Testis (tissue), 3 donors: ENCODE measurements around the gene C9orf50. TPM values are rescaled to one million over a fixed set of nuclear protein-coding genes. Genes with fewer than 3 reads are reported as not detected.

Experiments used
- DNase-seq: peaks from one replicate; pipeline ENCODE4 v3.0.0-alpha.2; 2019
- H3K27ac ChIP-seq, 2 donors: fragments of 200-600 bp; sonication (generic); one replicate each; pipeline ENCODE4 v1.5.1; 2019
- H3K27me3 ChIP-seq: fragments of 200-600 bp; sonication (generic); one replicate; pipeline ENCODE4 v1.5.1; 2019
- H3K36me3 ChIP-seq: fragments of 200-600 bp; sonication (generic); one replicate; pipeline ENCODE4 v1.5.1; 2017; ENCODE audit warnings: low read depth; ENCODE audit errors: missing control alignments
- H3K4me1 ChIP-seq: fragments of 200-600 bp; sonication (generic); one replicate; pipeline ENCODE4 v1.5.1; 2019
- H3K4me3 ChIP-seq, 2 donors: fragments of 200-600 bp; sonication (generic); one replicate each; pipeline ENCODE4 v1.5.1; 2017 to 2019
- H3K9me3 ChIP-seq: fragments of 200-600 bp; sonication (generic); one replicate; pipeline ENCODE4 v1.5.1; 2017
- POLR2A ChIP-seq: fragments of 450-650 bp; IDR thresholded peaks from one replicate; pipeline ENCODE4 v1.6.1; 2017; ENCODE audit warnings: antibody characterized with exemption, mild to moderate bottlenecking, moderate library complexity
- WGBS, 2 donors: methylation state at CpG; one replicate each; pipeline ENCODE4 v1.1.5; 2018; 5-methylcytosine and 5-hydroxymethylcytosine counted together
- intact Hi-C: fragments of 100-400 bp; cut with DNase I; formaldehyde crosslinking; loops from one replicate; pipeline ENCODE4 v1.15.1; 2023; ENCODE audit warnings: low total_unique reads
- polyA plus RNA-seq: library from polyadenylated mRNA; stranded (reverse); fragments of 350-450 nt; fragmentation: Illumina TruSeq; extraction: RNeasy Lipid Tissue Mini Kit (QIAGEN cat#74804); gene quantifications from one replicate; pipeline ENCODE4 v1.2.3, GENCODE V29; 2014; ENCODE audit warnings: low read depth, low replicate concordance; ENCODE audit not compliant: insufficient read depth
- total RNA-seq, 2 donors: library from RNA; depleted of rRNA; stranded (reverse); fragments of >200 nt; gene quantifications; one replicate each; pipeline ENCODE4 v1.2.3, GENCODE V29; 2016
- TF ChIP-seq, protein P1 (sequence below), 3 experiments: fragments of 450-650 bp in 2 of 3; fragments of 200-600 bp in 1 of 3; sonication (generic) in 1 of 3; IDR thresholded peaks; one replicate each; pipeline ENCODE4 v1.5.1; 2016 to 2019; ENCODE audit warnings: antibody characterized with exemption in 3 of 3, mild to moderate bottlenecking in 2 of 3, moderate library complexity in 1 of 3

Gene C9orf50
- total and polyA plus RNA-seq, 3 donors from 2014 or later: 3.7 to 14.6 (median 9.4) TPM

DNA sequence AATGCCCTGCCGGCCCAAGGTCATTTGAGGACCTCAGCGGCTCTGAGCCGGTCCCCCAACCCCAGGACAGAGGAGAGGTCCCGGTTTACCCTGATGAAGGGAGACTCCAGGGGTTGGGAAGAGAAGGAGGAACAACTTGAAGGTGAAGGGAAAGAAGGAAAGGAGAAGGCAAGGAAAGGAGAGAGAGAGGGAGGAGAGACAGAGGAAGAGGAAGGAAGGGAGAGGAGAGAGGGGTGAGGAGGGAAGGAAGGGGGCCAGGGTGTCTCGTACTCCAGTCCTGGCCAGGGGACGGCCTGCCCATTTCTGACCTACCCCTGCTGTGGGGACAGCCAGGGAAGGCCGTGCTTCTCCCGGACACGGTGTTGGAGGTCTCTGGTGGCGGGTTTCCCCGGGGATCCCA is 46.5 kb upstream of the C9orf50 start:
- no peak for DNase-seq
- Histone ChIP-seq H3K27me3 (no peaks in the 10 kb centered on the region), H3K36me3 (no peaks in the 10 kb centered on the region), H3K4me3 (no peak overlapping the region), H3K4me1 (no peaks in the 10 kb centered on the region), H3K9me3 (no peaks in the 10 kb centered on the region), H3K27ac (no peak overlapping the region)
- WGBS, 2 donors: 65 to 88% methylated on average over 10 to 11 of the region's 11 CpGs
- intact Hi-C loops: no loop called here
- TF ChIP-seq, protein P1, sequence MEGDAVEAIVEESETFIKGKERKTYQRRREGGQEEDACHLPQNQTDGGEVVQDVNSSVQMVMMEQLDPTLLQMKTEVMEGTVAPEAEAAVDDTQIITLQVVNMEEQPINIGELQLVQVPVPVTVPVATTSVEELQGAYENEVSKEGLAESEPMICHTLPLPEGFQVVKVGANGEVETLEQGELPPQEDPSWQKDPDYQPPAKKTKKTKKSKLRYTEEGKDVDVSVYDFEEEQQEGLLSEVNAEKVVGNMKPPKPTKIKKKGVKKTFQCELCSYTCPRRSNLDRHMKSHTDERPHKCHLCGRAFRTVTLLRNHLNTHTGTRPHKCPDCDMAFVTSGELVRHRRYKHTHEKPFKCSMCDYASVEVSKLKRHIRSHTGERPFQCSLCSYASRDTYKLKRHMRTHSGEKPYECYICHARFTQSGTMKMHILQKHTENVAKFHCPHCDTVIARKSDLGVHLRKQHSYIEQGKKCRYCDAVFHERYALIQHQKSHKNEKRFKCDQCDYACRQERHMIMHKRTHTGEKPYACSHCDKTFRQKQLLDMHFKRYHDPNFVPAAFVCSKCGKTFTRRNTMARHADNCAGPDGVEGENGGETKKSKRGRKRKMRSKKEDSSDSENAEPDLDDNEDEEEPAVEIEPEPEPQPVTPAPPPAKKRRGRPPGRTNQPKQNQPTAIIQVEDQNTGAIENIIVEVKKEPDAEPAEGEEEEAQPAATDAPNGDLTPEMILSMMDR (IDR thresholded peaks at IDR 0.05): no peak
- TF ChIP-seq POLR2A: no peak

DNA sequence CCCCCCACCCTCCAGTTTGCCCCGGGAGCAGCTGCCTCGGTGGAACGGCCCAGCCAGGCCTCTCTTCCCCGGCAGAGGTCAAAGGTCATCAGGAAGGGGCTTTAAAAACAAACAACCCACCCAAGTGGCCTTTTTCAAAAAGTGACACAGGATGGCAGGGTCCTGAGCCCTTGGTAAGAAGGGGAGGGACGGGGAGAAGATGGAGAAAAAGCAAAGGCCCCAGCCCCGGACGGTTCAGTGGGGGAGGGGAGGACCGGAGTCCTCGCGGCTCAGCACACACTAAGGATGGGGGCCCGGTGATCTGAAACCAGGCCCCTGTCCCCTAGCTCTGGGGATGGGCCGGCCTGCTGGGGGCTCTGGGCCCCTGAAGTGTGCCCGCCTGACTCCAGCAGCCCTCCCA is 45.7 kb upstream of the C9orf50 start:
- intact Hi-C loops: no loop called here
- H3K4me3 ChIP-seq: peak overlapping the region; percentile 43 to 53
- H3K9me3 ChIP-seq: no peaks in the 10 kb centered on the region
- no peaks in the 10 kb centered on the region for H3K36me3 ChIP-seq
- TF ChIP-seq POLR2A: no peak
- TF ChIP-seq, protein P1 (IDR thresholded peaks at IDR 0.05): no peak
- no peaks in the 10 kb centered on the region for H3K4me1 ChIP-seq
- no peak for DNase-seq
- WGBS, 2 donors: 23 to 24% methylated on average over 11 to 13 of the region's 13 CpGs
- H3K27ac ChIP-seq: no peak overlapping the region
- no peaks in the 10 kb centered on the region for H3K27me3 ChIP-seq

DNA sequence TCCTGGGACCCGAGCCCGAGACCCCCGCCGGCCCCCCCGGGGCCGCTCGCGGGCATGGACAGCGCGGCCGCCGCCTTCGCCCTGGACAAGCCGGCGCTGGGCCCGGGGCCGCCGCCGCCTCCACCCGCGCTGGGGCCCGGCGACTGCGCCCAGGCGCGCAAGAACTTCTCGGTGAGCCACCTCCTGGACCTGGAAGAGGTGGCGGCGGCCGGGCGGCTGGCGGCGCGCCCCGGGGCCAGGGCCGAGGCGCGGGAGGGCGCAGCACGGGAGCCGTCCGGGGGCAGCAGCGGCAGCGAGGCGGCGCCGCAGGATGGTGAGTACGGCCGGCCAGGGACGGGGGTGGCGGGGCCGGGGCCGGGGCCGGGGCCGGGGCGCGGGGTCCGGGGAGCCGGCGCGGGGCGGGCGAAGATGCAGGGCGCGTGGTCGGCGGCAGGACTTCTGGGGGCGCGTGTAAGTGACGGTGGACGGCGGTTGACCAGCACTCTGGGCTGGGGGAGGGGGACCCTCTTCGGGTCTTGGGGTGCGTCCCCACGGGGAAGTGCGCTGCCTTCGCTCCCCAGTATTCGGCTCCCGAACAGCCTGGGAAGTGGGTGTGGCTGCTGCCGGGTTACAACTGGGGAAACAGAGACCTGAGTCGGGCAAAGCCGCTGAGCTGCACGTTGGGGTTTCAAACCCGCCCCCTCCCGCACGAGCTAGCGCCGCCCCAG is 45.1 kb upstream of the C9orf50 start:
- no peaks in the 10 kb centered on the region for H3K27me3 ChIP-seq
- no peaks in the 10 kb centered on the region for H3K4me1 ChIP-seq
- no peaks in the 10 kb centered on the region for H3K9me3 ChIP-seq
- intact Hi-C loops: no loop called here
- peak overlapping the region; percentile 43 to 53 for H3K4me3 ChIP-seq
- H3K36me3 ChIP-seq: no peaks in the 10 kb centered on the region
- WGBS, 2 donors: 7 to 9% methylated on average over 23 to 74 of the region's 88 CpGs
- peak; percentile 18 for DNase-seq
- no peak for TF ChIP-seq POLR2A
- TF ChIP-seq, protein P1 (IDR thresholded peaks at IDR 0.05): no peak
- no peak overlapping the region for H3K27ac ChIP-seq

DNA sequence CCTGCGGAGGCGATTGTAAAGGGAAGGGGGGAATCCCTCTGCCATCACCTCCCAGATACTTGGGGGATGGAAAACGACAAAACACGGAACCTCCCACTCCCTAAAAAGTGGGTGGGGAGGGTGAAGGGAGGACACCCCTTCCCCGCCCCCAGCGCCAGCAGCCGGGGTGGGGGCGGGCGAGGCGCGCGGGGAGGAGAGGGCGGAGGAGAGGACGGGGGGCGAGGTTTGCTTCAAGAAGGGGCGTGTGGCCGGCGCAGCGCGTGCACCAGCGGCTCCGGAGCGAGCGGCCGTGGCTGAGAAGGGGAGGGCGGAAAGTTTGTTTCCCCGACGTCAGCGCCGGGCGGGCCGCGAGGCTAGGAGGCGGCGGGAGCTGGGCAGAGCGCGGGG is 44.5 kb upstream of the C9orf50 start, which contains the start of gene PRRX2:
TSS of gene PRRX2 (plus strand) at position 259 of the 387 bp plus-strand sequence. CDS start 221 bp downstream, outside the sequence.
- TF ChIP-seq POLR2A: no peak
- TF ChIP-seq, protein P1 (IDR thresholded peaks at IDR 0.05): no peak
- H3K9me3 ChIP-seq: no peaks in the 10 kb centered on the region
- peak within 1 kb of the TSS; percentile 43 to 53 for H3K4me3 ChIP-seq
- H3K4me1 ChIP-seq: no peaks in the 10 kb centered on the region
- no peaks in the 10 kb centered on the region for H3K27me3 ChIP-seq
- H3K36me3 ChIP-seq: no peaks in the 10 kb centered on the region
- intact Hi-C loops: no loop called here
- peak within 1 kb of the TSS in 1 of 2 donors; percentile 19 for H3K27ac ChIP-seq
- WGBS, 2 donors: 1 to 4% methylated on average over 17 to 30 of the region's 37 CpGs
- peak; percentile 35 for DNase-seq
